HFFc6 (cell line): ENCODE measurements around the gene BRD4. TPM values are rescaled to one million over a fixed set of nuclear protein-coding genes. Genes with fewer than 3 reads are reported as not detected.

Experiments used
- DNase-seq: peaks from one replicate; pipeline ENCODE4 v3.0.0-alpha.2; 2018
- H3K27ac Mint-ChIP-seq: 2 replicates; pipeline ENCODE4 v1.8.0; 2020; ENCODE audit warnings: mild to moderate bottlenecking, mixed read lengths
- H3K27me3 Mint-ChIP-seq: 2 replicates; pipeline ENCODE4 v1.8.0; 2021; ENCODE audit warnings: mild to moderate bottlenecking, moderate library complexity, mixed read lengths; ENCODE audit not compliant: insufficient read depth
- H3K36me3 Mint-ChIP-seq: 2 replicates; pipeline ENCODE4 v1.8.0; 2021; ENCODE audit warnings: low read depth, mixed read lengths
- H3K4me1 Mint-ChIP-seq: 2 replicates; pipeline ENCODE4 v1.8.0; 2020; ENCODE audit warnings: low read depth, mixed read lengths
- H3K4me3 Mint-ChIP-seq: 2 replicates; pipeline ENCODE4 v1.8.0; 2020; ENCODE audit warnings: mild to moderate bottlenecking, moderate library complexity, mixed read lengths
- H3K9me3 Mint-ChIP-seq: 2 replicates; pipeline ENCODE4 v1.8.0; 2020; ENCODE audit warnings: mild to moderate bottlenecking, mixed read lengths
- CTCF ChIP-seq: fragments of 200-600 bp; sonication (generic); IDR thresholded peaks from 2 replicates; pipeline ENCODE4 v1.5.0; 2021; ENCODE audit warnings: antibody characterized with exemption, mild to moderate bottlenecking
- long read RNA-seq: library from polyadenylated mRNA; unstranded; transcript quantifications from one replicate; pipeline ENCODE4 v2.0.0, GENCODE V29; 2019
- total RNA-seq, 6 experiments: library from RNA; stranded (reverse); fragmentation: NEBNext Ultra II Directional; extraction: Animal tissue kit (Norgen Biotek cat#: 25700); gene quantifications; 2 replicates in 1 of 6; 3 replicates in 5 of 6; pipeline ENCODE4 v1.2.3, GENCODE V29; 2021

BRD4 gene
- total RNA-seq = 10 to 100 TPM; 74.9 to 85.2 (median 81.5) TPM
- long read RNA-seq, partial matches to known transcripts = 4 of 15 reads
- long read RNA-seq, other reads (novel, unspliced or antisense) = 10 of 15 reads

DNA sequence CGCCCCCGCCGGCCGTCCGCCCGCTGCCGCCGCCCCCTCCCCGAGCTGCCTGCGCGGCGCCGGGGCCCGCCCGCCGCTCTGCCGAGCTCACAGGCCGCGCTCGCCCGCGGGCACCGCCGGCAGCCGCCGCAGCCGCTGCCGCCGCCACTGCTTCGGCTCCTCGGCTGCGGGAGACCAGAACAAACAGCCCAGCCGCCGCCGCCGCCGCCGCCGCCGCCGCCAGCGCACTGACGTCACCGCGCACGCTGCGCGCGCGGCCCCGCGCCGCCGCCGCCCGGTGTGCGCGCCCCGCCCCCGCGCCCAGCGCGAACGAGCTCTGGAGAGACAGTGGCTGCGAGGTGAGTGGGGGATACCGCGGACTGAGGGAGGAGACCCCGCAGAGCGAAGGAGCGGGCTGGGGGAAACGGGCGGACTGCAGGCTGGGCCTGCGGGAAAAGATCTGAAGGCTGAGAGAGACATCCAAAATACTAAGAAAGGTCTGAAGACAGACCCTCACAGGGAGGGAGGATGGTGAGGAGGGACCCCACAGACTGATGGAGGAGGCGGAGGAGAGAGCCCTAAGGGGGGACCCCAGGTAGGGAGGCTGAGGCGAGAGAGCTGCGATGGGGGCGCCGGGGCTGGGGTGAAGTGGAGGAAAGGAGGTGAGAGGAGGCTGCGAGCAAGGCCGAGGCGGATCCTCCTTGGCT is at the start of gene BRD4:
TSS of gene BRD4 (minus strand) at position 229 of the 686 bp plus-strand sequence. CDS start 59,440 bp downstream, outside the sequence.
- peaks cover 51% of the 10 kb centered on the region for H3K4me1 Mint-ChIP-seq
- H3K36me3 Mint-ChIP-seq = peaks cover 11% of the 10 kb centered on the region; the same call in 1 of the 2 replicates
- no peak for TF ChIP-seq CTCF
- H3K9me3 Mint-ChIP-seq = no peaks in the 10 kb centered on the region
- peaks cover 6% of the 10 kb centered on the region for H3K27me3 Mint-ChIP-seq
- peak; percentile 22 for DNase-seq
- H3K4me3 Mint-ChIP-seq = peak within 1 kb of the TSS; percentile 99
- H3K27ac Mint-ChIP-seq = peak within 1 kb of the TSS; percentile 99

GRCh38 chr19:15381864-15382263 is 49.5 kb upstream of the BRD4 start:
- no peaks in the 10 kb centered on the region for H3K9me3 Mint-ChIP-seq
- H3K4me3 Mint-ChIP-seq = no peak overlapping the region; the same call in 1 of the 2 replicates
- peak overlapping the region; percentile 88 for H3K27ac Mint-ChIP-seq
- peaks cover 33% of the 10 kb centered on the region for H3K4me1 Mint-ChIP-seq
- peaks cover 8% of the 10 kb centered on the region; the same call in 1 of the 2 replicates for H3K36me3 Mint-ChIP-seq
- DNase-seq = no peak
- TF ChIP-seq CTCF = no peak
- H3K27me3 Mint-ChIP-seq = peaks cover 13% of the 10 kb centered on the region

GRCh38 chr19:15381429-15381828 is 49.1 kb upstream of the BRD4 start:
- Mint-ChIP-seq H3K9me3 (no peaks in the 10 kb centered on the region), H3K27me3 (peaks cover 16% of the 10 kb centered on the region), H3K36me3 (peaks cover 11% of the 10 kb centered on the region; the same call in 1 of the 2 replicates), H3K4me3 (no peak overlapping the region; the same call in 1 of the 2 replicates), H3K27ac (peak overlapping the region; percentile 88), H3K4me1 (peaks cover 37% of the 10 kb centered on the region)
- no peak for DNase-seq
- no peak for TF ChIP-seq CTCF

DNA sequence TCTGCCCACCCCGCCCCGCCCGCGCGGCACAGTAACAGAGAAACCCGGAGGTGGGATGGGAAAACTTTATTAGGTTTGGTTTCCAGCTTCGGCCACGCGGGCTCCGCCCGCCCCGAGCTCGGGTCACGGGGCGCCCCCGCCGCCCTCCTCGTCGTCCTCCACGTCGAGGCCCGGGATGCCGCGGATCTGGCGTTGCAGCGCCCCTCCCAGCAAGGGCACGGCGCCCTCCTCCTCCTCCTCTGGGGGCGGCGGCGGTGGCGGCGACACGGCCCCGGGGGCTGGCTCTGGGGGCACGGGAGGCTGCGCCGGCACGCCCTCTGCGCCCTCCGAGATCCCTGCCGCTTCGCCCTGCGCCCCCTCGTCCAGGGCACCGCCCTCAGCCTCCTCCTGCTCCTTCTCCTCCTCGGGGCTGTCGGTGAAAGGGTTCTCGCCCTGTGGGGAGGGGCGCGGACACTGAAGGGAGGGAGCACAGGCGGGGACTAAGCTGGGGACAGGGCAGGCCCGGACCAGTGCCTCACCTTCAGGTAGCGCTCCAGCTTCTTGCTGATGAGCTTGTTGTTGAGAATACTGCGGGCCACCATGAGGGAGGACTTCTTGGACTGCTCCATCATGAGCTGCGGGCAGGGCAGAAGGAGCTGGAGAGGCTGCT is 47.8 kb upstream of the BRD4 start:
- peaks cover 16% of the 10 kb centered on the region for H3K27me3 Mint-ChIP-seq
- H3K36me3 Mint-ChIP-seq = peaks cover 11% of the 10 kb centered on the region; the same call in 1 of the 2 replicates
- peak overlapping the region; percentile 93 for H3K4me3 Mint-ChIP-seq
- H3K9me3 Mint-ChIP-seq = no peaks in the 10 kb centered on the region
- peaks cover 37% of the 10 kb centered on the region for H3K4me1 Mint-ChIP-seq
- DNase-seq = peak; percentile 24
- TF ChIP-seq CTCF = peak; percentile 33
- peak overlapping the region; percentile 88 for H3K27ac Mint-ChIP-seq

- Mint-ChIP-seq H3K27ac (peak within 1 kb of the TSS; percentile 97), H3K9me3 (no peaks in the 10 kb centered on the region), H3K4me1 (peaks cover 37% of the 10 kb centered on the region), H3K27me3 (peaks cover 16% of the 10 kb centered on the region), H3K36me3 (peaks cover 11% of the 10 kb centered on the region; the same call in 1 of the 2 replicates), H3K4me3 (peak within 1 kb of the TSS; percentile 93)
- no peak for TF ChIP-seq CTCF
- DNase-seq = peak; percentile 98
Measured at GRCh38 chr19:15379083-15379998, 47.0 kb upstream of the BRD4 start, which contains the start of gene AKAP8. AKAP8 (minus strand) TSS chr19:15379787; CDS start chr19:15379731, 56 bp downstream.
